Brain microvascular endothelial cell (primary cell): ENCODE measurements around the gene PSG1.
"Not testable (repeated sequence)": the region's sequence is repeated elsewhere in the genome, so short reads cannot be mapped to it uniquely, and the experiment has no call there.

Experiments used
- DNase-seq: peaks from one replicate; pipeline ENCODE4 v3.0.0-alpha.2; 2020
- H3K27ac ChIP-seq: fragments of 250-450 bp; sonication (Bioruptor Pico); 2 replicates; pipeline ENCODE4 v1.5.1; 2020; ENCODE audit warnings: mild to moderate bottlenecking, moderate library complexity
- H3K27me3 ChIP-seq: fragments of 250-450 bp; sonication (Bioruptor Pico); replicated peaks from 2 replicates; pipeline ENCODE4 v1.5.1; 2020; ENCODE audit warnings: mild to moderate bottlenecking
- H3K36me3 ChIP-seq: fragments of 250-450 bp; sonication (Bioruptor Pico); replicated peaks from 2 replicates; pipeline ENCODE4 v1.5.1; 2020; ENCODE audit warnings: mild to moderate bottlenecking
- H3K4me3 ChIP-seq: 2 replicates; pipeline ENCODE4 v1.5.1; 2011; ENCODE audit warnings: low read depth, mild to moderate bottlenecking, control low read depth, low read length, moderate library complexity
- CTCF ChIP-seq: IDR thresholded peaks from 2 replicates; pipeline ENCODE4 v1.5.1; 2011; ENCODE audit warnings: low read depth, mild to moderate bottlenecking, moderate library complexity, low read length, control low read depth, inconsistent platforms; ENCODE audit errors: missing control alignments
- in situ Hi-C: cut with HindIII; loops from 2 replicates; pipeline ENCODE4 v1.10.0; 2017; ENCODE audit warnings: low sequenced_read_pairs, low pct_ligation_motif_present

Gene PSG1

GRCh38 chr19:42887876-42888445 lies 8.4 kb upstream of the PSG1 start:
- H3K27ac ChIP-seq, in situ Hi-C loops, H3K27me3 ChIP-seq, DNase-seq, H3K36me3 ChIP-seq, H3K4me3 ChIP-seq: not testable (repeated sequence)

- H3K4me3 ChIP-seq, H3K36me3 ChIP-seq, H3K27ac ChIP-seq, in situ Hi-C loops, DNase-seq, H3K27me3 ChIP-seq: not testable (repeated sequence)
These were observed 3.2 kb upstream of the PSG1 start for GRCh38 chr19:42882730-42883129.

GRCh38 chr19:42882010-42882409 lies 2.5 kb upstream of the PSG1 start:
- H3K36me3 ChIP-seq, H3K27me3 ChIP-seq, H3K27ac ChIP-seq, H3K4me3 ChIP-seq, DNase-seq, in situ Hi-C loops: not testable (repeated sequence)

GRCh38 chr19:42881279-42881678 lies 1.8 kb upstream of the PSG1 start:
- TF ChIP-seq CTCF, result peak; percentile 61
- DNase-seq, H3K27ac ChIP-seq, in situ Hi-C loops, H3K27me3 ChIP-seq, H3K36me3 ChIP-seq, H3K4me3 ChIP-seq: not testable (repeated sequence)

- in situ Hi-C loops, result not testable (repeated sequence)
These were observed 1.1 kb upstream of the PSG1 start for GRCh38 chr19:42880621-42881020.

GRCh38 chr19:42876596-42876995 lies 2.9 kb downstream of the PSG1 start:
- in situ Hi-C loops, H3K4me3 ChIP-seq, DNase-seq, H3K27me3 ChIP-seq, H3K27ac ChIP-seq, H3K36me3 ChIP-seq: not testable (repeated sequence)

More at GRCh38 chr19:42880621-42881020, 1.1 kb upstream of the PSG1 start:
- DNase-seq, H3K36me3 ChIP-seq, H3K27me3 ChIP-seq, H3K4me3 ChIP-seq, H3K27ac ChIP-seq: not testable (repeated sequence)

GRCh38 chr19:42875881-42876280 lies 3.6 kb downstream of the PSG1 start:
- DNase-seq, in situ Hi-C loops: not testable (repeated sequence)

GRCh38 chr19:42874901-42875813 lies 4.4 kb downstream of the PSG1 start:
- H3K27me3 ChIP-seq, H3K4me3 ChIP-seq, in situ Hi-C loops, H3K36me3 ChIP-seq: not testable (repeated sequence)
- H3K27ac ChIP-seq, result peak overlapping the region; percentile 82
- DNase-seq, result peak; percentile 84

More at GRCh38 chr19:42875881-42876280, 3.6 kb downstream of the PSG1 start:
- not testable (repeated sequence) for H3K27me3 ChIP-seq, H3K4me3 ChIP-seq, H3K36me3 ChIP-seq
- peak overlapping the region; percentile 82 for H3K27ac ChIP-seq

- DNase-seq, H3K36me3 ChIP-seq, in situ Hi-C loops, H3K4me3 ChIP-seq, H3K27ac ChIP-seq, H3K27me3 ChIP-seq: not testable (repeated sequence)
These were observed 5.4 kb downstream of the PSG1 start for GRCh38 chr19:42874136-42874535.

- Histone ChIP-seq H3K36me3 (no peaks in the 10 kb centered on the region), H3K27ac (no peak overlapping the region), H3K4me3 (no peak overlapping the region), H3K27me3 (no peaks in the 10 kb centered on the region)
- peak; percentile 32 for TF ChIP-seq CTCF
- DNase-seq, result no peak
- in situ Hi-C loops, result no loop called here
These were observed 6.9 kb downstream of the PSG1 start for GRCh38 chr19:42872608-42873007.
